ENCODE measurements around the gene DGKD. TPM values are rescaled to one million over a fixed set of nuclear protein-coding genes. Genes with fewer than 3 reads are reported as not detected.
A peak's percentile ranks its signal among the peaks of the same experiment; 100 is the strongest.

Gene DGKD
- total RNA-seq, 1 experiment from 2014 or later, result 41.4 TPM

- TF ChIP-seq, protein P1, sequence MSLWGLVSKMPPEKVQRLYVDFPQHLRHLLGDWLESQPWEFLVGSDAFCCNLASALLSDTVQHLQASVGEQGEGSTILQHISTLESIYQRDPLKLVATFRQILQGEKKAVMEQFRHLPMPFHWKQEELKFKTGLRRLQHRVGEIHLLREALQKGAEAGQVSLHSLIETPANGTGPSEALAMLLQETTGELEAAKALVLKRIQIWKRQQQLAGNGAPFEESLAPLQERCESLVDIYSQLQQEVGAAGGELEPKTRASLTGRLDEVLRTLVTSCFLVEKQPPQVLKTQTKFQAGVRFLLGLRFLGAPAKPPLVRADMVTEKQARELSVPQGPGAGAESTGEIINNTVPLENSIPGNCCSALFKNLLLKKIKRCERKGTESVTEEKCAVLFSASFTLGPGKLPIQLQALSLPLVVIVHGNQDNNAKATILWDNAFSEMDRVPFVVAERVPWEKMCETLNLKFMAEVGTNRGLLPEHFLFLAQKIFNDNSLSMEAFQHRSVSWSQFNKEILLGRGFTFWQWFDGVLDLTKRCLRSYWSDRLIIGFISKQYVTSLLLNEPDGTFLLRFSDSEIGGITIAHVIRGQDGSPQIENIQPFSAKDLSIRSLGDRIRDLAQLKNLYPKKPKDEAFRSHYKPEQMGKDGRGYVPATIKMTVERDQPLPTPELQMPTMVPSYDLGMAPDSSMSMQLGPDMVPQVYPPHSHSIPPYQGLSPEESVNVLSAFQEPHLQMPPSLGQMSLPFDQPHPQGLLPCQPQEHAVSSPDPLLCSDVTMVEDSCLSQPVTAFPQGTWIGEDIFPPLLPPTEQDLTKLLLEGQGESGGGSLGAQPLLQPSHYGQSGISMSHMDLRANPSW (CRISPR knock-in tag; conservative IDR thresholded peaks at IDR 0.05; ENCODE audit: low read depth), result no peak
- TF ChIP-seq NR2C2 (CRISPR knock-in tag; IDR thresholded peaks at IDR 0.05) (no peak), CREB1 (CRISPR knock-in tag; IDR thresholded peaks at IDR 0.05) (no peak)
These were observed 46.7 kb downstream of the DGKD start (continued) for GRCh38 chr2:233400961-233401360.

GRCh38 chr2:233402346-233402745 lies 48.1 kb downstream of the DGKD start:
- H3K9me3 Mint-ChIP-seq, result no peaks in the 10 kb centered on the region
- POLR2A ChIA-PET, result no interaction called here
- ATAC-seq (no peak), DNase-seq (ENCODE audit: low spot score) (no peak)
- no peak for TF ChIP-seq MLX (CRISPR knock-in tag; IDR thresholded peaks at IDR 0.05)
- TF ChIP-seq, protein P2, sequence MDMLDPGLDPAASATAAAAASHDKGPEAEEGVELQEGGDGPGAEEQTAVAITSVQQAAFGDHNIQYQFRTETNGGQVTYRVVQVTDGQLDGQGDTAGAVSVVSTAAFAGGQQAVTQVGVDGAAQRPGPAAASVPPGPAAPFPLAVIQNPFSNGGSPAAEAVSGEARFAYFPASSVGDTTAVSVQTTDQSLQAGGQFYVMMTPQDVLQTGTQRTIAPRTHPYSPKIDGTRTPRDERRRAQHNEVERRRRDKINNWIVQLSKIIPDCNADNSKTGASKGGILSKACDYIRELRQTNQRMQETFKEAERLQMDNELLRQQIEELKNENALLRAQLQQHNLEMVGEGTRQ (CRISPR knock-in tag; IDR thresholded peaks at IDR 0.05), result no peak
- no peak for TF ChIP-seq SMAD4 (CRISPR knock-in tag; IDR thresholded peaks at IDR 0.05)
- no peak for TF ChIP-seq RELA (CRISPR knock-in tag; IDR thresholded peaks at IDR 0.05; ENCODE audit: borderline replicate concordance)
- TF ChIP-seq TP53 (CRISPR knock-in tag; IDR thresholded peaks at IDR 0.05), result no peak
- TF ChIP-seq, protein P3, sequence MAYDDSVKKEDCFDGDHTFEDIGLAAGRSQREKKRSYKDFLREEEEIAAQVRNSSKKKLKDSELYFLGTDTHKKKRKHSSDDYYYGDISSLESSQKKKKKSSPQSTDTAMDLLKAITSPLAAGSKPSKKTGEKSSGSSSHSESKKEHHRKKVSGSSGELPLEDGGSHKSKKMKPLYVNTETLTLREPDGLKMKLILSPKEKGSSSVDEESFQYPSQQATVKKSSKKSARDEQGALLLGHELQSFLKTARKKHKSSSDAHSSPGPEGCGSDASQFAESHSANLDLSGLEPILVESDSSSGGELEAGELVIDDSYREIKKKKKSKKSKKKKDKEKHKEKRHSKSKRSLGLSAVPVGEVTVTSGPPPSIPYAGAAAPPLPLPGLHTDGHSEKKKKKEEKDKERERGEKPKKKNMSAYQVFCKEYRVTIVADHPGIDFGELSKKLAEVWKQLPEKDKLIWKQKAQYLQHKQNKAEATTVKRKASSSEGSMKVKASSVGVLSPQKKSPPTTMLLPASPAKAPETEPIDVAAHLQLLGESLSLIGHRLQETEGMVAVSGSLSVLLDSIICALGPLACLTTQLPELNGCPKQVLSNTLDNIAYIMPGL (CRISPR knock-in tag; IDR thresholded peaks at IDR 0.05), result no peak
- TF ChIP-seq ZNF423 (CRISPR knock-in tag; IDR thresholded peaks at IDR 0.05), result no peak
- TF ChIP-seq OVOL2 (CRISPR knock-in tag; IDR thresholded peaks at IDR 0.05; ENCODE audit: borderline replicate concordance), result no peak
- TF ChIP-seq TEAD1 (CRISPR knock-in tag; IDR thresholded peaks at IDR 0.05), result no peak
- no peak overlapping the region for H3K4me3 Mint-ChIP-seq
- H3K27ac Mint-ChIP-seq, result no peak overlapping the region; the same call in 1 of the 2 replicates
- CTCF ChIA-PET, result interaction anchor here (0.8 to 2.3 kb wide), 6 partner anchors 37 to 430 kb away, joined by 3 to 8 read pairs (median 5); partner anchors contain the start of gene DGKD
- H3K36me3 Mint-ChIP-seq, result peaks cover 9% of the 10 kb centered on the region
- H3K4me1 Mint-ChIP-seq, result peaks cover 31% of the 10 kb centered on the region
- H3K27me3 Mint-ChIP-seq (ENCODE audit: low read depth), result no peaks in the 10 kb centered on the region

GRCh38 chr2:233402789-233403188 lies 48.5 kb downstream of the DGKD start:
- H3K4me1 Mint-ChIP-seq, result peaks cover 28% of the 10 kb centered on the region
- H3K4me3 Mint-ChIP-seq, result no peak overlapping the region
- H3K9me3 Mint-ChIP-seq, result no peaks in the 10 kb centered on the region
- peaks cover 9% of the 10 kb centered on the region for H3K36me3 Mint-ChIP-seq
- 0 out of 2 replicates have a peak overlapping the region, but pooled peaks have one; percentile 19 for H3K27ac Mint-ChIP-seq
- no peak for ATAC-seq
- ChIA-PET POLR2A (no interaction called here), CTCF (interaction anchor here (0.8 to 2.5 kb wide), 7 partner anchors 14 to 430 kb away, joined by 3 to 32 read pairs (median 5); partner anchors contain the start of gene DGKD)
- no peaks in the 10 kb centered on the region for H3K27me3 Mint-ChIP-seq (ENCODE audit: low read depth)
- DNase-seq (ENCODE audit: low spot score), result no peak
- TF ChIP-seq, protein P4, sequence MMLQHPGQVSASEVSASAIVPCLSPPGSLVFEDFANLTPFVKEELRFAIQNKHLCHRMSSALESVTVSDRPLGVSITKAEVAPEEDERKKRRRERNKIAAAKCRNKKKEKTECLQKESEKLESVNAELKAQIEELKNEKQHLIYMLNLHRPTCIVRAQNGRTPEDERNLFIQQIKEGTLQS (CRISPR knock-in tag; conservative IDR thresholded peaks at IDR 0.05), result no peak
- TF ChIP-seq RORB (CRISPR knock-in tag; IDR thresholded peaks at IDR 0.05) (no peak), PREB (CRISPR knock-in tag; IDR thresholded peaks at IDR 0.05; ENCODE audit: borderline replicate concordance) (no peak), HMGA2 (CRISPR knock-in tag; IDR thresholded peaks at IDR 0.05) (no peak), TEAD4 (CRISPR knock-in tag; IDR thresholded peaks at IDR 0.05) (no peak), NR3C1 (CRISPR knock-in tag; conservative IDR thresholded peaks at IDR 0.05; ENCODE audit: low read depth) (no peak), ATF1 (CRISPR knock-in tag; IDR thresholded peaks at IDR 0.05) (no peak), PRDM15 (CRISPR knock-in tag; IDR thresholded peaks at IDR 0.05) (no peak), NR2C2 (CRISPR knock-in tag; IDR thresholded peaks at IDR 0.05) (no peak), ETV6 (CRISPR knock-in tag; IDR thresholded peaks at IDR 0.05) (no peak), ZNF423 (CRISPR knock-in tag; IDR thresholded peaks at IDR 0.05) (no peak)
